WI38 (cell line): ENCODE data around the gene LRRC73.
"Not testable (repeated sequence)": the region's sequence is repeated elsewhere in the genome, so short reads cannot be mapped to it uniquely, and the experiment has no call there.

Experiments
- H3K4me3 ChIP-seq: 2 replicates; pipeline ENCODE4 v1.5.1; 2011; ENCODE audit warnings: low read depth, mild to moderate bottlenecking, control low read depth, low read length
- CTCF ChIP-seq: IDR thresholded peaks from 2 replicates; pipeline ENCODE4 v1.5.1; 2012; ENCODE audit warnings: low read depth, mild to moderate bottlenecking, control low read depth, low read length

LRRC73 gene

GRCh38 chr6:43509984-43510826 lies at the start of gene LRRC73:
Gene LRRC73, minus strand, starts transcription at chr6:43510346. Its CDS starts 561 bp downstream, at chr6:43509785.
- peak within 1 kb of the TSS; percentile 60 for H3K4me3 ChIP-seq
- TF ChIP-seq CTCF = no peak

- H3K4me3 ChIP-seq = no peak overlapping the region
- no peak for TF ChIP-seq CTCF
These were observed 49.2 kb upstream of the LRRC73 start for GRCh38 chr6:43559328-43559727.

GRCh38 chr6:43557620-43558019 lies 47.5 kb upstream of the LRRC73 start:
- not testable (repeated sequence) for H3K4me3 ChIP-seq

GRCh38 chr6:43547222-43547621 lies 37.1 kb upstream of the LRRC73 start:
- H3K4me3 ChIP-seq = no peak overlapping the region
- no peak for TF ChIP-seq CTCF

- TF ChIP-seq CTCF = no peak
These were observed 34.3 kb upstream of the LRRC73 start for GRCh38 chr6:43544461-43544860.

GRCh38 chr6:43541774-43542471 lies 31.8 kb upstream of the LRRC73 start:
- no peak for TF ChIP-seq CTCF
- no peak overlapping the region for H3K4me3 ChIP-seq

More at GRCh38 chr6:43544461-43544860, 34.3 kb upstream of the LRRC73 start:
- no peak overlapping the region for H3K4me3 ChIP-seq

- no peak overlapping the region for H3K4me3 ChIP-seq
- no peak for TF ChIP-seq CTCF
These were observed 30.4 kb upstream of the LRRC73 start for GRCh38 chr6:43540507-43540906.

- H3K4me3 ChIP-seq = not testable (repeated sequence)
These were observed 29.3 kb upstream of the LRRC73 start for GRCh38 chr6:43539409-43539808.

- H3K4me3 ChIP-seq = not testable (repeated sequence)
These were observed 28.8 kb upstream of the LRRC73 start for GRCh38 chr6:43538986-43539385.
